OCI-M1 (cell line): ENCODE results near the gene CTNND2.
"Not testable (repeated sequence)": the region's sequence is repeated elsewhere in the genome, so short reads cannot be mapped to it uniquely, and the experiment has no call there.

Experiments used
- DNase-seq: peaks from one replicate; lab custom pipeline; 2025; lab: John Stamatoyannopoulos, UW

Gene CTNND2

DNA sequence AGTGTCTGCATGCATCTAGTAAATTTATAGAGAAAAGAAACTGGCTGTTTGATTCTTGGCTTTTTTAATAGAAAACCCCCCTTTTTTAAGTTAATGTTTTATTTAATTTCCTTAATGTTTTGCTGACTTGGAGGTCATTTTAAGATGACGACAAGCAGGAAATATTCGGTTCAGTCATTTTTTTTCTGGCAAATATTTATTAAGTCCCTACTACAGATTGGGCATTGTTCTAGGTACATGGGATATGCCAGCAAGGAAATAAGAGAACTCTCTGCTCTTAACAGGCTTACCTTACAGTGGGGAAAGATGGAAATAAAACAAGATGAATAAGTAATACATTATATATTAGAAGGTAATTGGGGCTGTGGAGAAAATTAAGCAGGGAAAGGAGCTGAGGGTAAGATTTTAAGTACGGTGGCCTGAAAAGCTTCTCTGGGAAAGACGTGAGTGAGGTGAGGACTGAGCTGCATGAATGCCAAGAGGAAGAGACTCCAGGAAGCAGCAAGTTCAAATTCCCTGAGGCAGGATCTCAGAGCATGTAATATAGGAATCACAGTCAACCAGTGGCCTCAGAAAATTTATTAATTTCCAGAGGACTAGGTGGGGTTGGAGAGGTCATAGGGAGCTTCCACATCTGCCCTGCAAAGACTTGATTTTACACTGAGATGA is 827.2 kb downstream of the CTNND2 start:
- DNase-seq = no peak

DNA sequence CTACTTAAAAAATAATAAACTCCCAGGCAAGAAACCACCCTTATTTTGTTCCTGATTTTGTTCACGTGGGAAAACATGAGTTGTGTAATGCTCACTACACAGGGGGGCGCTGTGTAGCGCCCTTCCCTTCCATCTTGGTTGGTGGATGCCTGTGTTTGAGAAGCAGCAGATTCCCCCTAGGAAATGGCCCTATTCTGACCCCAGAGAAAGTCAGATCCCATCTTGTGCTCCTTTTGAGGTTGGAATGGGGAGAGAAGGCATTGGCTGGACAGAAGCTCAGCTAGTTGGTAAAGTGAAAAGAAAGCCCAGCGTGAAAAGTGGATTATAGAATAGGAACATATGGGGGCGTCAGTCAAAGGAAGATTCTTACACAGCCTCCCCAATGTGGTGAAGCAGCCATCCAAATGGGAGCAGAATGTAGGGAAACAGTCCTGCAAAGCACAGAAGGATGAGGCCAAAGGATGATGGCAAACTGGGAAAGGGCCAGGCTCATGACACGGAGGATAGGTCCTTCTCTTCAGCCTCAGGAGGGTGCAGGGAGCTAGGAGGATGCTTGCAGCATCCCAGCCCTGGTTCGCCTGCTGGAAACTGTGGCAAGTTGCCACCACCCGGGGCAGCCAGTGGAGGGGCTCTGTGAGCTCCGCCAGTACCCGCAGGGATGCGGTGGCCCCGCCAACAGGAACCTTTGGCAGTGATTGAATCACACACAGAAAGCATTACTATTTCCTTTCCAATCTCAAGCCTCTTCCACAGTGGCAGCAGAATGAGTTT is 829.0 kb downstream of the CTNND2 start:
- peak; percentile 5 for DNase-seq

DNA sequence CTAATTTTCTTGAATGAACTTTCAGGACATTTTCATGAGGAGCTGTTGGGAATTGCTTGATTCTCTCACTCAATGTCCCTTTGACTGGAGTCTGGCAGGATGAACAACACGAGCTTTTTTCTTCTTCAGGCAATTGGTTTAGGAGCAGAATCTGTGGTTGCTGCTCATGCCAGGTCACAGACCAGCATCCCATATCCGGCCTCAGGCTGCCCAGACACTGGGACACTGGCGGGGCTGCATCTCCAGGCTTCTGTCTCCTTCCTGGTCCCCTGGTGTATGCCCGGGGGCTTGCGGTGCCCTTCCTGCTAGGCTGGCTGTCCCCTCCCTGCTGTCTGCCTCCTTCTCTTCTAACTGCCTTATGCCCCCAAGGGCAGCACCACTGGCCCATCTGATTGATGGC is 831.7 kb downstream of the CTNND2 start:
- DNase-seq = no peak

DNA sequence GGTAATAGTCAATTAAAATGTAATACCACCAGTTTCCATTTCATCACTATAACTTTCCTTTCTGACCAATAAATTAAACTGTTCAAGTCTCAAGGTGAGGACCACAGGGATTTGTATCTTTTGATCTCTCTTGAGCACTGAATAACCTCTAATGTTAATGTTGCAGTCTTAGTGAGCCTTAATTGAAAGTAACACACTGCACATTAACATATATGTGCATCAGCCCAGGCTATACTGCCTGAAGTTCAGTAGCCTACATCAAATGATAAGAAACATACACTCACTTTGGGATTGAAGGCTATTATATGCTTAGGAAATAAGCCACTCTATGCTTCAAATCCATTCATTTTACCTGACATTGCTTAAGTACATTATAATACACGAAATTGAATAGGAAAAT is 832.2 kb downstream of the CTNND2 start:
- DNase-seq = no peak

DNA sequence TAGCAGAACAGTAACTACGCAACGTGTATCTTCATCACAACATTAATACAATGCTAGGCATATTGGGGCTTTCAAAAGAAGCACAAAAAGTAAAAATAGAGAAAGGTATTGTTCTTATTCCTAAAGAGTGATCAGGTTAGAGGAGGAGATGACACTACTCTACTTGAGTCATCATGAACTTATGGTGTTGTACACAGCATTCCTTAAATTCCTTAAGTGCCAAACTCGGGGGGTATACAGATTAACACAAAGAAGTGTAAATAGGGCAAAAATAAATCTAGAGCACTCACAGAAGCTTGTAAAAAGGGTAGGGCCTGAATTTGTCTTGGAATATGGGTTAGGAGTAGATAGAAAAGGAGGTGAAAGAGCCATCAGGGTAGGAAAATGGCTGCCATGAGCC is 835.2 kb downstream of the CTNND2 start:
- DNase-seq = no peak

DNA sequence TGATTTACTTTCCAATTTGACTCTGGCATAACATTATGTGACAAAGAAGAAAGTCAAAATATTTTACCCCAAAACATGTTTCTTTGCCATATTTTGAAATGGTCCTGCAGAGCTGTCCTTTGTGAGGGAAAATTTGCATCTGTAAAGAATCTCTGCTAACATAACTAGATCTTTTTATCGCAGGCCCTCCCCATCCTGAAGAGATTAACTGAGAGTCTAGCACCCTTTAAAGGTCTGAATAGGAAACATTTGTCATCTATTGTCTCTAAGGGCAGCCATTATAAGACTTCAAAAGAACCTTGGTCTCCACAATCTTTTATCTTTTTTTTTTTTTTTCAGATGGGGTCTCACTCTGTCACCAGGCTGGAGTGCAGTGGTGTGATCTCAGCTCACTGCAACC is 838.5 kb downstream of the CTNND2 start:
- DNase-seq = not testable (repeated sequence)

DNA sequence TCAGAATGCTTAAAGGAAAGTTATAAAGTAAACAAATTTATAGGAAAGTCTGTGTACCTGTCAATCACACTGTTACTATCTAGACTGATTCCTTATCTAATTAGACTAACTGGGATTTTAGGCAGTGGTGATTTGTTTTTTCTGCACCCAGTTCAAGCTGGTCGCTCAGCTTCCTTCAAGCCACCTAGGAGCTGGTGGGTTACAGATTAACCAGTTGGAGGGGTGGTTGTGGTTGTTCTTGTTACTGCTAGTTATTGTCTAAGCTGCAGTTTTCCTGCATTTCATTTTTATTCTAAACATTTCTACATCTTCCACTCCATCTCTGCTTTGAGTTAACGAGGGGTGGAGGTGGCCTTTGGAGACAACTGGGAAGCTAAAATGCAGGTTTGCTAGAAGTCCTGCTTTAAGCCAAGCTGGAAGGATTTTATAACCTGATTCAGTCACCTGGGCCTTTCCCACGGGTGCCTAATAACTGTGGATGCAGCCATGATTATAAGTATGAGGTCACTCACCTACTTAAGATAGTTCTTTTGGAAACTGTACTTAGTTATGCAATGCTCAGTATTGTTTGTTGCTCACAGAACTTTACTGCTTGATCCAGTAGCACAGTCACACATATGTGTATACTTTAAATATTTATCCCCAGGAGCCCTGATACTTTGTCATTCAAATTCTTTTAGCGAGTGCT is 839.3 kb downstream of the CTNND2 start:
- no peak for DNase-seq

DNA sequence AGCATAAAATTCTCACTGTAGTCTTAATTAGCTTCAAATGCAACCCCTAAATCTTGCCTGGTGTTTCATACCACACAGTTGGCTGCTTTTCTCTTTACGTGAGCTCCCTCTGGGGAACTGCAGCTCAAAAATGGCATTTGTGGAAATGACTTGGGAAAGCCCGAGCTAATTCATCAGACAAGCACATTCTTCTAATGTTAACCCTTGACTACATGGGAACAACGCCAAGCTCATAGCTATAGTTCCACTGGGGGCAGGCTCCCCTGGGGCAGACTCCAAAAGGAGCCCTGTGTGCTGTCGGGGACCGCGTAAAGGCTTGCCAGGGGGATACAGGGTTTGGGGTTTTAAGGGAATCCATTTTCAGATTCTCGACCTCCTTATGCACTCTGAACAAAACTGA is 841.8 kb downstream of the CTNND2 start:
- DNase-seq = no peak

DNA sequence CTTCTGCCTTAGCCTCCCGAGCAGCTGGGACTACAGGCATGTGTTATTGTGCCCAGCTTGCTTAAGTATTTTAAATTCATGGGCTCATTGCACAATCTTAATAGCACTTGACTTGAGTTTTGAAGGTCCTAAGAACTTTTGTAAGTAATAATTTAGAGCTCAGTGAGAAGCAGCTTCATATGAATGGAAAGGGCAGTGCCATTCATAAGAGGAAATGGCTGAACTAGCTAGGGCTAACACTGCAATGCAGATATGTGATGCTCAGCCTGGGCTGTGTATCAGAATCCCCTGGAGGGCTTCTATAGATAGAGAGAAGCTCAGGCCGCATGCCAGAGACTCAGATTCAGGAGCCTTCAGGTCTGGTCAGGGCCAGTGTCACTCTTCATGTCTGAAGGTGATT is 847.7 kb downstream of the CTNND2 start:
- no peak for DNase-seq

DNA sequence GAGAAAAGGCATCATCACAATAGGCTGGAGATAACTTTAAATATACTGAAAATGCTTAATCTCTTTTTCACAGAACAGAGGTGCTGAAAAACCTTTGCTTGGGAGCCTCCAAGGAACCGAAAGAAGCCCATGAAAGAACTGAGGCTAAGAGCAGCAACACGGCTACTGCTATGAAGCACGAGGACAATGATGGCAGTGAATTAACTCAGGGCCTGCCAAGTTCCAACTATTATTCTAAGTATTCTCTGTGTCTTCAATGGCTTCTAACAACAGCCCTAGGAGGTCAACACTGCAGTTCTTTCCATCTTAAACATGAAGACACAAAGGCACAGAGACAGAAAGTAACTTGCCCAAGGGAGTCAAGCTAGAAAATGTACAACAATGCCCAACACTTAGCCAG is 850.2 kb downstream of the CTNND2 start:
- no peak for DNase-seq

DNA sequence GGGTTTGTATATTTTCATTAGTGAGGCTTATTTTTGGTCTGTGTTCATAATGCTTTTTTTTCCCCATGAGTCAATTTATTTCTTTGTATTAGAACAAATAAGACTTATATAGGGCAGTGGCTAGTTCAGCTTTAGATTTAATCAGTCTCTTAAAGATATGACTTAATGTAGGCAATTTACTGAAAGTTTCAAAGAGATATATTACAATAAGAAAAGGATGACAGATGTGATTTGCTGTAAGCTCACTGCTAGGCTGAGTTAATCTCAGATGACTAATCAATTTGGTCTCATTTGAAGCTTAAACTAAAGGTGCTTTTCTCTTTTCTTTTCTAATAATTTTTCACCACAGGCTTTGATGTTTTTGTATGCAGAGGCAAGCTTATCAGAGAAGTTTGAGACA is 851.4 kb downstream of the CTNND2 start:
- DNase-seq = no peak

DNA sequence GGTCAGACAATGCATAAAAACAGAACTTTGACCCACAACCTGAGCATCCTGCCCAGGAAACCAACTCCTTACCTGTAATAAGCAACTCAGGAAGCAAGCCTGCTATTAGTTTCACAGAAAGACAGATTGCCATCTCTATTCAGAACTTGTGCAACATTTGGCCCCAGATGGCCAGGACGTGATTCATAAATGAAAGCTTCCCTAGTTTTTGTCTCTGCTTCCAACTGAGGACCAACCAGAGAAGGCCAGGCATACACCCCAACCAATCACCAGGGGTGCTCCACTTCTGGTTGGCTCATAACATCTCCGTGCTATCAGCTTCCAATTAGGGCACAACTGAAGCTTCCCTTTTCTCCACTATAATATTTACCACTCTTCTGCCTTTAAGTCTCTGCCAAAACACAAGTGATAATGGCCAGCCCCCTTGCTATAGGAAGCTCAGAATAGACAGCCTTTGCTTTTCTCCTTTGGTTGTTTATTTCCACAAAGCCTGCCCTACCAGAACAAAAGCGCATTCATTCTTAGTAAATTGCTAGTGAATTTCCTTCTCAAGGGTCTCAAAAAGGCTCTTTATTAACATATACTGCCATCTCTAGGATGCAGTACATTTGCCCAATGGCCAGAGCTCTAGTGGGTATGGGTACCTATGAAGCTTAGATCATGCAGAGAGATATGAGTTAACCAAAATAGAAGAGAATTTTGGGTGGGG is 853.5 kb downstream of the CTNND2 start:
- no peak for DNase-seq

DNA sequence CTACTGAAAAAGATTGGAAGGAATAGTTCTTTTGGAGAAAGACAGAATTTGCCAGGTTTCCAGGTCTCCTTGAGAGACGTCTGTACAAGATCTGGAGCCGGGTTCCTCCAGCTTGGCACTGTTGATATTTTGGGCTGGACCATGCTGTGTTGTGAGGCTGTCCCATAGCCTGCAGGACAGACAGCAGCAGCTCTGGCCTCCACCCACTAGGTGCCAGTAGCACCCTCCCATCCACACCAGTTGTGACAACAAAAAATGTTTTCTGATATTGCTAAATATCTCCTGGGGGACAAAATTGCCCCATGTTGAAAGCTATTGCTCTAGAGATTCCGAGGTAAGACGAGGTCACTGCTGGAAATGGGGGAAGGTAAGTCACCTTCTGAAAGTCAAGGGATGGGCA is 855.5 kb downstream of the CTNND2 start:
- peak; percentile 11 for DNase-seq

DNA sequence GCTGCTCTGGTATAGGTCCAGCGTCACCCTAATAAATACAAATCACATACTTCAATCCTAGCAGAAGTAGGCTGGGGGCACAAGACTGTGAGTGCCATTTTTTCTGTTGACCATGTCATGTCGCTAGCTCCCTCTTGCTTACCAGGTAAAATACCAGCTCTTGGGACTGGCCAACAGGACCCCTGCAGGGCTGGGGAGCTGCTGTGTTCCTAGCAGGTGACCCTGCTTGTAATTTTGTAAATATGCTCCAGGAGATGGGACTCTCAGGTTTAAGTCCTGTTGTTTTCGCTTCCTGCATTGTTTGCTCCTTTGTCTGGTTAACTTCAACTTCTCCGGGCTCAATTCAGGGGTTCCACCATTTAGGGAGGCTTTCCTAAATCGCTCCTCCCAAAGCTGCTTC is 856.6 kb downstream of the CTNND2 start:
- DNase-seq = no peak

DNA sequence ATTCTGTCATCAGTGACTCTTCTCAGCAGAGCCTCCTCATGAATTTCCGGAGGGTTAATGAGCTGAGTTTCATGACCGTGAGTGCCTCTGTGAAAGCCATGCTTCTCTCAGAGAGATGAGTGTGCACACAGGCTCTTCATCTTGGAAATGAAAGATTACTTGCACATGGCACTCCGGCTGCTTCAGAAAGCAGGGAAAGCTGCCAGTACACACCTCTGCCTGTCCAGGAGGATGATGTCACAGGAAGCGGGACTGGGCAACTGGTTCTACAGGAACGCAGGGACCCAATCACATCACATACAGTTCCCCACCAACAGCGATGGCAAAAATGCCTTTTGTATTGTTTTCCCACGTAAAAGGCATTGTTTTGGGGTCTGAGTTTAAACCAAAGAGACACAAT is 857.2 kb downstream of the CTNND2 start:
- no peak for DNase-seq

DNA sequence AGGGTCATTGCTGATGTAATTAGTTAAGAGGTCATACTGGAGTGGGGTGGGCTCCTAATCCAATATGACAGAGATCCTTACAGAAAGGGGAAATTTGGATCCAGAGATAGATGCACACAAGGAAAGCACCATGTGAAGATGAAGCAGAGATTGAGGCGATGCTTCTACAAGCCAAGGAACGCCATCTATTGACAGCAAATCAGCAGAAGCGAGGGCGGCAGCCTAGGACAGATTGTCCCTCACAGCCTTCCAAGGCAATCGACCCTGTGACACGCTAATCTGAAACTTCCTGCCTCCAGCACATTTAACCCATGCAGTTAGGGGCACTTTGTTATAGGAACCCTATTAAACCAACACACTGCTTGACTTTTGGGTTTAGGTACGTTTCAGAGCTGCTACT is 858.1 kb downstream of the CTNND2 start:
- DNase-seq = no peak

DNA sequence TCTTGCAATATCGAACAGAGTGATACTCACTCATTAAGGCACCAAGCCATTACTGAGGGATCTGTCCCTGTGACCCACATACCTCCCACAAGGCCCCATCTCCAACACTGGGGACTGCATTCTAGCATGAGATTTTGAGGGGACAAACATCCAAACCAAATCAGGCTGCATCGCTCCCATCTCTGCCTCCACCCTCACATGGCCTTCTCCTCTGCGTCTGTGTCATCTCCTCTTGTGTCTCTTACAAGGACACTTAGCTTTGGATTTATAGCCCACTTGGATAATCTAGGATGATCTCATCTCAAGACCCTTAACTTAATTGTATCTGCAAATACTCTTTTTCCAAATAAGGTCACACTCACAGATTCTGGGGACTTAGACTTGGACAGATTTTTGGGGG is 858.8 kb downstream of the CTNND2 start:
- no peak for DNase-seq

DNA sequence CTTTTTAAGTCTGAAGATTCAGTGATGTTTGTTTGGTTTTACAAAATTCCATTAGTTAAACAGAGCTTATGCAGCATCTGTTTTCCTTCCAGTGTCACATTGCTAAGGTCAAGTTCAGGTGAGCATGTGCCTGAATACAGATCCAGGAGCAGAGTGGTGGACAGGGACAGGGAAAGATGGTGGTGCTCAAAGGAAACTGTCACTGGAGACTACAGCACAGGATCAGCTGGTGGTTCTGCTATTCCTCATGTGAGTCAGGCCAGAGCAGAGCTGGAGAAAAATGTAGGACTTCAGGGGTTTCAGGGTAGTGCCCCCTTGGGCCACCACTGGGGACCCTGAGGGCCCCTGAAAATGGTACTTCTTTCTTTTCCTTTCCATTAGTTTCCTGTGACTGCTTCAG is 859.7 kb downstream of the CTNND2 start:
- no peak for DNase-seq

DNA sequence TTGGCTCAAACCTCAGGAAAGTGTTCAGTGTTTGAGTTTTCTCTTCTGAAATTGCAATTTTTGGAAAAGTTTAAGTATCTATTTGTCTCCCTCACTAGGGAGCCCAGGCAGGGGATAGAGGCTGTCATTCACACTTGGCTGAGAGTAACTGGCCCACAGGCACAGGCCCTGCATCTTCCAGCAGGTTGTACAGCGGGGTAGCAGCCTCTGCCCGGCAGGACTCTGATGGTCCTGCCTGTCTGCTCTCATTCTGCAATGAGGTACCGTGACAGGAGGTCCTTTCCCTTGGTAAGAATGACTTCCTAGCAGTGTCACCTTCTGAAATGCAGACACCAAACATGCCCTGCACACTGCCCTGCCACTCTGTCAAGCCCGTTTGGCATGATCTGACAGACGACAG is 860.4 kb downstream of the CTNND2 start:
- DNase-seq = no peak

DNA sequence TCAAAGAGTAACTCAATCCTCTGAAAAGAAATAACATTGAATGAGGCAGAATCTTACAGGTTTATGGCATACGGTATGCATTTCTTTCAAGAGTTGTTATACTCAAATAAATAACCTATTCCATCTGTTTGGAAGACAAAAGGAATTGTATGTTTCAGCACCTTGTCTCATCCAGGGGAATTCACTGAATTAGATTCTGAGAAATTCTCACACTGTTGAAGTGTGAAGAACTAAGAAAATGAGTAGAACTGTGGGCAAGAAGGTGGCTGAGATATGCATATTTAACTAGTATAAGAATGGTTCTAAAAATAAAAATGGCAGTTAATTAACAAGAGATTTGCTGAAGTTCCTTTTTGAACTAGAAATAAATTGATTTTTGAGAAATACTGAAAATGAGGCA is 863.9 kb downstream of the CTNND2 start:
- DNase-seq = no peak

DNA sequence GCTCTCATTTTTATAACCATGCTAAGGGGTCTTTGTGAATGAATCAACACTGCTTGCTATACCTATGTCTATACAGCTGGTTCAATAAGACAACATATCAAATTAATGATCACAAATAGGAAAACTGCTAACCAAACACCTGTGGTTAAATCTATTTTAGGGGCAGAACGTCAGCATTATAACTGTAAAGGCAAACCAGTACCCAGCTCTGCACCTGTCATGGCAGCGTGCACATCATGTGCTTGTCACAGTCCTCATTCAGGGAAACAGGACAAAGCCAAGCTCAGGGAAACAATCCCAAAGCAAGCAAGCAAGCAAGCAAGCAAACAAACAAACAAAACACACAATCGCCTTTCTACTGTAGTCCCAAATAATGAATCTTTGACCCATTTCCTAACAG is 865.5 kb downstream of the CTNND2 start:
- DNase-seq = no peak

DNA sequence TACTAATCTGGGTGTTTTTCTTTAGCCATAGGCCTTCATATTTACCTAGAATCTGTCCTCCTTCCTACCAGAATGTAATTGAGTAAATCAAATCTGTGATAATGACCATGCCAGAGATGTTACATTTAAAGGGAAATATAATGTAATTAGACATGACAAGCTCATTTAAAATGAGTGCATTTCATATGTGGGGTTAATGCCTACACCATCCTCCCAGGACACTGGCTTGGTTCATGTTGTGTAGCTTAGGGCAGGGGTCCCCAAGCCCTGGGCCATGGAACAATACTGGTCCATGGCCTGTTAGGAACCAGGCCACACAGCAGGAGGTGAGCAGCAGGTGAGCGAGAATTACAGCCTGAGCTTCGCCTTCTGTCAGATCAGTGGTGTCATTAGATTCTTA is 866.3 kb downstream of the CTNND2 start:
- DNase-seq = no peak

DNA sequence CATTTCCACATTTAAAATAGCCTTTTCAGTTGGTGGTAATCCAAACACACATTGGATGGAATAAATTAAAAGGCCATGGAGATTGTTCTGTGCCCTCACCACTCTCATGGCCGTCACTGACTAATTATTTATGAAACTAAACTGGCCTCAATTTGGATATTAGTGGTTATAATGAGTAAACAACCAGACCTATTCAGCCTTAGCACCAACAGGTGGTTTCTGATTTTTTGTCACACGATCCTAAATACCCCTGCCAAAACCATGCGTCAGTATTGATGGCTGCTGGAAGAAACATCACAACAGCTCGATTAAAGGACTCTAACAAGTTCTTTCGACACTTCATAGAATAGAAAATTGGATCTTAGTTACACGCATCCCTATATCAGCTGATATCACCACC is 867.2 kb downstream of the CTNND2 start:
- no peak for DNase-seq
